ENCODE measurements around the gene LPP.
A peak's percentile ranks its signal among the peaks of the same experiment; 100 is the strongest.

LPP gene

GRCh38 chr3:188792793-188793192 lies 638.8 kb downstream of the LPP start:
- no peak for DNase-seq (ENCODE audit: low read depth in 1 of 2, low spot score in 1 of 2)
- TF ChIP-seq, protein P1, sequence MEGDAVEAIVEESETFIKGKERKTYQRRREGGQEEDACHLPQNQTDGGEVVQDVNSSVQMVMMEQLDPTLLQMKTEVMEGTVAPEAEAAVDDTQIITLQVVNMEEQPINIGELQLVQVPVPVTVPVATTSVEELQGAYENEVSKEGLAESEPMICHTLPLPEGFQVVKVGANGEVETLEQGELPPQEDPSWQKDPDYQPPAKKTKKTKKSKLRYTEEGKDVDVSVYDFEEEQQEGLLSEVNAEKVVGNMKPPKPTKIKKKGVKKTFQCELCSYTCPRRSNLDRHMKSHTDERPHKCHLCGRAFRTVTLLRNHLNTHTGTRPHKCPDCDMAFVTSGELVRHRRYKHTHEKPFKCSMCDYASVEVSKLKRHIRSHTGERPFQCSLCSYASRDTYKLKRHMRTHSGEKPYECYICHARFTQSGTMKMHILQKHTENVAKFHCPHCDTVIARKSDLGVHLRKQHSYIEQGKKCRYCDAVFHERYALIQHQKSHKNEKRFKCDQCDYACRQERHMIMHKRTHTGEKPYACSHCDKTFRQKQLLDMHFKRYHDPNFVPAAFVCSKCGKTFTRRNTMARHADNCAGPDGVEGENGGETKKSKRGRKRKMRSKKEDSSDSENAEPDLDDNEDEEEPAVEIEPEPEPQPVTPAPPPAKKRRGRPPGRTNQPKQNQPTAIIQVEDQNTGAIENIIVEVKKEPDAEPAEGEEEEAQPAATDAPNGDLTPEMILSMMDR (IDR thresholded peaks at IDR 0.05; ENCODE audit: insufficient read depth, low read length) = no peak
- TF ChIP-seq REST (IDR thresholded peaks at IDR 0.05; ENCODE audit: insufficient replicate concordance, low read depth) (no peak), GABPA (IDR thresholded peaks at IDR 0.05; ENCODE audit: low read depth) (no peak), POLR2AphosphoS5 (IDR thresholded peaks at IDR 0.05; ENCODE audit: low read depth) (no peak), SPI1 (IDR thresholded peaks at IDR 0.05; ENCODE audit: borderline replicate concordance, low read depth) (no peak)
- Histone ChIP-seq H3K27me3 (ENCODE audit: insufficient read depth, poor library complexity, severe bottlenecking) (no peaks in the 10 kb centered on the region), H3K4me3 (replicated peaks; ENCODE audit: insufficient read depth, low read length) (no peak overlapping the region), H3K27ac (replicated peaks) (no peak overlapping the region)

GRCh38 chr3:188796122-188796631 lies 642.2 kb downstream of the LPP start:
- DNase-seq (ENCODE audit: low read depth in 1 of 2, low spot score in 1 of 2) = no peak
- no peak overlapping the region for H3K27ac ChIP-seq (replicated peaks)

DNA sequence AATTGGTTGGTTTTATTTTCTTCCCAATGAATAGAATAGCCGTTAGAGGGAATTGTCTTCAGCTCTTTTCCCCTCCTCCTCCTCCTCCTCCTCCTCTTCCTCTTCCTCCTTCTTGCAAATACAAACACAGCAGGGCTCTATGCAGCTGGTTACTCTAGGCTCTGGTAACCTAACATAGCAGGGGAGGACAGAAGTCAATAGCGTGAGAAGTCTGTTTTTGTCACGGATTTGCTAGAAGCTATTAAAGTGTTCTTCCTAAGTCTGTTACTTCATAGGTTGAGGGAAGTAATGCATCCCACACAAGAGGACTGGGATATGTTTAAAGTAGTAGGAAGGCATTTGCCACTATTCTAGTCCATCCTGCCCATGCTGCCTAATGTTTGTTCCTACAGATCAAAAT lies 643.1 kb downstream of the LPP start:
- no peak for TF ChIP-seq SPI1 (IDR thresholded peaks at IDR 0.05; ENCODE audit: borderline replicate concordance, low read depth)
- TF ChIP-seq, protein P1 (IDR thresholded peaks at IDR 0.05; ENCODE audit: insufficient read depth, low read length) = no peak
- no peak for TF ChIP-seq REST (IDR thresholded peaks at IDR 0.05; ENCODE audit: insufficient replicate concordance, low read depth)
- no peak for TF ChIP-seq GABPA (IDR thresholded peaks at IDR 0.05; ENCODE audit: low read depth)
- TF ChIP-seq POLR2AphosphoS5 (IDR thresholded peaks at IDR 0.05; ENCODE audit: low read depth) = no peak
- DNase-seq (ENCODE audit: low read depth in 1 of 2, low spot score in 1 of 2) = no peak
- Histone ChIP-seq H3K27me3 (ENCODE audit: insufficient read depth, poor library complexity, severe bottlenecking) (no peaks in the 10 kb centered on the region), H3K27ac (replicated peaks) (no peak overlapping the region), H3K4me3 (replicated peaks; ENCODE audit: insufficient read depth, low read length) (no peak overlapping the region)

More at GRCh38 chr3:188796122-188796631, 642.2 kb downstream of the LPP start:
- Histone ChIP-seq H3K4me3 (replicated peaks; ENCODE audit: insufficient read depth, low read length) (no peak overlapping the region), H3K27me3 (ENCODE audit: insufficient read depth, poor library complexity, severe bottlenecking) (no peaks in the 10 kb centered on the region)
- TF ChIP-seq, protein P1 (IDR thresholded peaks at IDR 0.05; ENCODE audit: insufficient read depth, low read length) = no peak
- peak; percentile 72 for TF ChIP-seq SPI1 (IDR thresholded peaks at IDR 0.05; ENCODE audit: borderline replicate concordance, low read depth)
- TF ChIP-seq GABPA (IDR thresholded peaks at IDR 0.05; ENCODE audit: low read depth) = no peak

GRCh38 chr3:188798556-188799145 lies 644.7 kb downstream of the LPP start:
- no peaks in the 10 kb centered on the region for H3K27me3 ChIP-seq (ENCODE audit: insufficient read depth, poor library complexity, severe bottlenecking)
- H3K27ac ChIP-seq (replicated peaks) = no peak overlapping the region
- no peak for DNase-seq (ENCODE audit: low read depth in 1 of 2, low spot score in 1 of 2)
- TF ChIP-seq GABPA (IDR thresholded peaks at IDR 0.05; ENCODE audit: low read depth) (no peak), POLR2AphosphoS5 (IDR thresholded peaks at IDR 0.05; ENCODE audit: low read depth) (no peak), REST (IDR thresholded peaks at IDR 0.05; ENCODE audit: insufficient replicate concordance, low read depth) (no peak), SPI1 (IDR thresholded peaks at IDR 0.05; ENCODE audit: borderline replicate concordance, low read depth) (no peak)
- TF ChIP-seq, protein P1 (IDR thresholded peaks at IDR 0.05; ENCODE audit: insufficient read depth, low read length) = no peak
- H3K4me3 ChIP-seq (replicated peaks; ENCODE audit: insufficient read depth, low read length) = no peak overlapping the region
